PFSK-1 (cell line): ENCODE results near the gene MCM3AP.

Source experiments
- POLR2AphosphoS5 ChIP-seq: IDR thresholded peaks from 2 replicates; pipeline ENCODE4 v1.6.1; 2012; ENCODE audit warnings: low read depth, mild to moderate bottlenecking, control low read depth, low read length, moderate library complexity
- SIN3A ChIP-seq: IDR thresholded peaks from 2 replicates; pipeline ENCODE4 v1.6.1; 2012; ENCODE audit warnings: mild to moderate bottlenecking, low read length, moderate library complexity, borderline replicate concordance; ENCODE audit not compliant: insufficient read depth
- TF ChIP-seq, protein P1 (sequence below), 2 experiments: IDR thresholded peaks; 2 replicates each; pipeline versions ENCODE4 v1.6.1 to v1.8.0; 2011 to 2012; ENCODE audit warnings: low read depth in 2 of 2, low read length in 2 of 2, control low read depth in 1 of 2, inconsistent platforms in 1 of 2, mild to moderate bottlenecking in 1 of 2, moderate library complexity in 1 of 2; ENCODE audit not compliant: insufficient read depth in 1 of 2

DNA sequence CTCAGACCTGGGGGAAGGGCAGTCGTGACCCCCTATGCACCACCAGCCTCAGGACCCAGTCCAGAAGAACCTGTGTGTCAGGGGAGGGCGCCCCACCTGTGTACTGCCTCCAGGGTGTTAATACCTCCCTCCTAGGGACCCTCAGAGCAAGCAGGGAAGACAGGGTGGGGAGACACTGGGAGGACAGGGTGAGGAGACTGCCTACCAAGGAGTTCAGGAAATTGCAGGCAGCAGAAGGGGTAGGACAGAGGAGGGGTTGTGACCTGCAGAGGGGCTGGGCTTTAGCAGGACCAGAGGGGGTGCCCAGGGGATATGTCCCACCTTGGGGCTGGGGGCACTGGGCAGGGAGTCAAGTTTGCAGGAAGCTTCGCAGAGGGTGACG is 33.0 kb upstream of the MCM3AP start:
- no peak for TF ChIP-seq SIN3A
- peak; percentile 39; the same call in 1 of the 2 replicates for TF ChIP-seq POLR2AphosphoS5
- TF ChIP-seq, protein P1, sequence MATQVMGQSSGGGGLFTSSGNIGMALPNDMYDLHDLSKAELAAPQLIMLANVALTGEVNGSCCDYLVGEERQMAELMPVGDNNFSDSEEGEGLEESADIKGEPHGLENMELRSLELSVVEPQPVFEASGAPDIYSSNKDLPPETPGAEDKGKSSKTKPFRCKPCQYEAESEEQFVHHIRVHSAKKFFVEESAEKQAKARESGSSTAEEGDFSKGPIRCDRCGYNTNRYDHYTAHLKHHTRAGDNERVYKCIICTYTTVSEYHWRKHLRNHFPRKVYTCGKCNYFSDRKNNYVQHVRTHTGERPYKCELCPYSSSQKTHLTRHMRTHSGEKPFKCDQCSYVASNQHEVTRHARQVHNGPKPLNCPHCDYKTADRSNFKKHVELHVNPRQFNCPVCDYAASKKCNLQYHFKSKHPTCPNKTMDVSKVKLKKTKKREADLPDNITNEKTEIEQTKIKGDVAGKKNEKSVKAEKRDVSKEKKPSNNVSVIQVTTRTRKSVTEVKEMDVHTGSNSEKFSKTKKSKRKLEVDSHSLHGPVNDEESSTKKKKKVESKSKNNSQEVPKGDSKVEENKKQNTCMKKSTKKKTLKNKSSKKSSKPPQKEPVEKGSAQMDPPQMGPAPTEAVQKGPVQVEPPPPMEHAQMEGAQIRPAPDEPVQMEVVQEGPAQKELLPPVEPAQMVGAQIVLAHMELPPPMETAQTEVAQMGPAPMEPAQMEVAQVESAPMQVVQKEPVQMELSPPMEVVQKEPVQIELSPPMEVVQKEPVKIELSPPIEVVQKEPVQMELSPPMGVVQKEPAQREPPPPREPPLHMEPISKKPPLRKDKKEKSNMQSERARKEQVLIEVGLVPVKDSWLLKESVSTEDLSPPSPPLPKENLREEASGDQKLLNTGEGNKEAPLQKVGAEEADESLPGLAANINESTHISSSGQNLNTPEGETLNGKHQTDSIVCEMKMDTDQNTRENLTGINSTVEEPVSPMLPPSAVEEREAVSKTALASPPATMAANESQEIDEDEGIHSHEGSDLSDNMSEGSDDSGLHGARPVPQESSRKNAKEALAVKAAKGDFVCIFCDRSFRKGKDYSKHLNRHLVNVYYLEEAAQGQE (IDR thresholded peaks at IDR 0.05; ENCODE audit: insufficient read depth in 1 of 2, low read depth in 2 of 2, low read length in 2 of 2): no peak
